Cardiac septum (tissue), 1 donor: ENCODE measurements around the gene USF2. TPM values are rescaled to one million over a fixed set of nuclear protein-coding genes. Genes with fewer than 3 reads are reported as not detected.

Source experiments
- DNase-seq: peaks from one replicate; pipeline ENCODE4 v3.0.0-alpha.2; 2020; ENCODE audit warnings: low spot score
- intact Hi-C: fragments of 100-400 bp; cut with DNase I; formaldehyde crosslinking; loops from one replicate; pipeline ENCODE4 v1.14.0; 2022
- total RNA-seq: library from RNA; stranded (reverse); fragmentation: NEBNext Ultra II Directional; extraction: Animal tissue kit (Norgen Biotek cat#: 25700); gene quantifications from one replicate; pipeline ENCODE4 v1.2.1, GENCODE V29; 2021
- donor health status: DM: no; HTN: no; CAD: no.

Gene USF2
- total RNA-seq, 1 donor from 2014 or later, result 174 TPM

DNA sequence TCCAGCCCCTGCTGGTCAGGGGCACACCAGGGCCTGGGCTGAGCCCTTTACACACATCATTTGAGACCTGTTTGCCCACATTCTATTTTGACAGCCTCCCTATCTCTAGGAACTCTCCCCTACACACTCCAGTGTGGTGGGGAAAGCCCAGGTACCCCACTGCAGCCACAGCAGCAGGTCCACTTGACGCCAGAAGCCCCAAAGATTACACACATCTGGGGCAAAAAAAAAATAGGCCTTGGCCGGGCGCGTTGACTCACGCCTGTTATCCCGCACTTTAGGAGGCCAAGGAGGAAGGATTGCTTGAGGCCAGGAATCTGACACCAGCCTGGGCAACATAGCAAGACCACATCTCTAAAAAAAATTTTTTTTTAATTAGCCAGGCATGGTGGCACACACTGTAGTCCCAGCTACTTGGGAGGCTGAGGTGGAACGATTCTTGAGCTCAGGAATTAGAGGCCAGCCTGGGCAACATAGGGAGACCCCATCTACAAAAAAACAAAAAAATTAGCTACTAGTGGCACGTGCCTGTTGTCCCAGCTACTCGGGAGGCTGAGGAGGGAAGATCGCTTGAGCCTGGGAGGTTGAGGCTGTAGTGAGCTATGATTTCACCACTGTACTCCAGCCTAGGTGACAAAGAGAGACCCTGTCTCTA lies 42.2 kb downstream of the USF2 start:
- no peak for DNase-seq
- intact Hi-C loops, result no loop called here

DNA sequence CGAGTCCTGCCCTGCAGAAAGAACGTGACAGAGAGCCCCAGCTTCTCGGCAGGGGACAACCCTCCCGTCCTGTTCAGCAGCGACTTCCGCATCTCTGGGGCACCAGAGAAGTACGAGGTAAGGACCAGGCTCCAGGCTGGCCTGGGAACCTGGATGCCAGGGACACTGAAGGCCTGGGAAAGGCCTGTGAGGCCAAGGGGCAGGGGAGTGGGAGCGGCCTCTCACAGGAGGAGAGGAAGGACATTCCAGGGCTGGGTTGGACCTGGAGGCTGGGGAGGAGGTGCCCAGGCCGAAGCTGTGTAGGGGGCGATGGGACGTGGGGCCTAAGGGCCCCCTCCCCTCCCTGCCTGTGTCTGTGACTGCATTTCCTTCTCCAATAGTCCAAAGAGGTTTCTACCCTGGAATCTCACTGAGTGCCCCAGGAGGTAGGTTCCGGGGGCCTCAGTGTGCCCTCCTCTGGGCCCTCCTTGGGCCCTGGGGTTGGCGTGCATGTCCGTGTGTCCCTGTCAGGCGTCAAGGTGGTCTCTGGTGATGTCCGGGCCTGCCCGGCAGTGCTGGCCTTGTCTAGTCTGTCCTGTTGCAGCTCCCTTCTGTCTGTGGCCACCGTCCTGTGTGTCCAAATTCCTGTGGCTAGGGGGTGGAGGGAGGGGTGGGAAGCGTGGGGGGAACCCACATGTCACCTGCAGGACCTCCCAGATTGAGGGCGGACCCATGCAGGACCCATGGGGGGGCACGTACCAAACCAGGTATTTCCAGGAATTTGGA lies 43.3 kb downstream of the USF2 start:
- DNase-seq, result no peak
- intact Hi-C loops, result no loop called here

DNA sequence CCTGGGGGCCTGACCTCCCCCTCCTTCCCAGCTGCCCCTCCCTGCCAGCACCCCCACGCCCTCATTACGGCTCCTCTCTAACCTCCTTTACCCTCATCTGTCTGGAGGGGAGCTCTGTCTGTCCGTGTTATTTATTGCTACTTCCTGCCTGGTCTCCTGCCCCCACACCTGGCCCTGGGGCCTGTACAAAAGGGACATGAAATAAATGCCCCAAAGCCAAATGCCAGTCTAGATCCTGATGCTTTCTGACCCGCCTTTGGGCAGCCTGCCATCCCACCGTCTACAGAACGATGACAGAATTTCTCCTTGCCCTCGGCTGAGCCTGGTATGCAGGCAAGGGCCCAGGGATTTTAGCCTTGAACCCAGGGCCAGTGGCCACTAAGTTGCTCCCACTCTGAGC lies 44.8 kb downstream of the USF2 start:
- DNase-seq, result no peak
- intact Hi-C loops, result no loop called here

DNA sequence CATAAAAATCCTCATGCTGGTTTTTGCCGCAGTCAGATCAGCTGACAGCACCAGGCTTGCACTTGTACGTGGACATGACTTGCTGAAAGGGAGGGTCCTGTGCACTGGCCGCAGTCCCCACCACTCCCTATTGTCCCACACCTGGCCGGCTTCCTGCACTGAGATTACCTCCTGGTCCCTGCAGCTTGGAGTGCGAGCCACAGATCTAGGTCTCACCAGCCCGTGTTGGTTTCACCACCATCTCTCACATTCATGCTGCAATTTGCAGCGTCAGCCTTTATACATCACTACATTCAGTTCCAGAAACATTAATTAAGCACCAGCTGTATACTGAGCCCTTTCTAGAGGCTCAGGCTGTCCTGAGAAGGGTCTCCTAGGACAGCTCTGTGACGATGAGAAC lies 45.3 kb downstream of the USF2 start:
- intact Hi-C loops, result no loop called here
- no peak for DNase-seq

DNA sequence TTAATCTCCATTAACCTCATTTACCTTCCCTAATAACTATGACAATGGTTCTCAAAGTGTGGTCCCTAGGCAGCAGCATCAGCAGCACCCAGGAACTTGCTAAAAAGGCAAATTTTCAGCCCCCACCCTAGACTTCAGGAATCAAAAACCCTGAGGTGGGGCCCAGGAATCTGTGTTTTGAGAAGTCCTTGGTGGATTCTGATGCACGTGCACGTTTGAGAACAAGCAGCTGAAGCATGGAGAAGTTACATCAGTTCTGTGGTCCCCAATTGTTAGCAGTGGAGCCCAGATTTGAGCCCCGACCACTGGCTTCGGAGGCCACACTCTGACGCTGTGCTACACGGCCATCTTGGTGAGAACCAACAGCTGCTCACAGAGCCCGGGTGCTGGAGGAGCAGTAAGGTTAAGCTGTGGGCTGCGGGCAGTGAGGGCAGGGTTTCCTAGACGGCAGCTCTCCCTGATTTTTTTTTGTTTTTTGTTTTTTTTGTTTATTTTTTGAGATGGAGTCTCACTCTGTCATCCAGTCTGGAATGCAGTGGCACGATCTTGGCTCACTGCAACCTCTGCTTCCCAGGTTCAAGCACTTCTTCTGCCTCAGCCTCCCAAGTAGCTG lies 46.2 kb downstream of the USF2 start:
- no peak for DNase-seq
- intact Hi-C loops, result no loop called here

DNA sequence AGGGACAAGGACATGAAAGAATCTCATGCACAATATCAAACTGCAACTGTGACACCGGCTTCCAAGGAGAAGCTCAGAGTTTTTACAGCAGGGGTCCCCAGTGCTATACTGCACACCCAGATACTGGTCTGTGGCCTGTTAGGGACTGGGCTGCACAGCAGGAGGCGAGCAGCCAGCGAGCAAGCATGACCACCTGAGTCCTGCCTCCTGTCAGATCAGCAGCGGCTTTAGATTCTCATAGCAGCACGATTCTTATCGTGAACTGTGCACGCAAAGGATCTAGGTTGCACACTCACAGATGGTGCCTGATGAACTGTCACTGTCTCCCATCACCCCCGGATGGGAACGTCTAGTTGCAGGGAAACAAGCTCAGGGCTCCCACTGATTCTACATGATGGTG lies 47.1 kb downstream of the USF2 start:
- no peak for DNase-seq
- intact Hi-C loops, result no loop called here

DNA sequence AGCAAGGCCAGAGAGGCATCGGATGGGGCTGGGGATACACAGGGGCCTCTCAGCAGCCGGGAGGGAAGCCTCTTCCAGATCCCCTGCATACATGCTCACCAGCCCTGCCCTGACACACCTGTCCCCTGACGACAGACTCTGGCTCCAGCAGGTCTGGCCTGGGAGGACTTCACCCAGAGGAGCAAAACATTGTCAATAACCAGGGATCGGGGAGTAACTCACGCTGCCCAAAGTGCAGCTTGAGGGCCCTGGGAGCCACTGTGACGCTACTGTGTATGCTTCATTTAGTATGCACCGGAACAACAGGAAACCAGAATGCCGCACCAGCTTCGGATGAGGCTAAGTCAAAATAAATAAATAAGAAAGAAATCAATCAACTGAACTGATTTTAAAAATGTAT lies 47.8 kb downstream of the USF2 start:
- intact Hi-C loops, result no loop called here
- no peak for DNase-seq

DNA sequence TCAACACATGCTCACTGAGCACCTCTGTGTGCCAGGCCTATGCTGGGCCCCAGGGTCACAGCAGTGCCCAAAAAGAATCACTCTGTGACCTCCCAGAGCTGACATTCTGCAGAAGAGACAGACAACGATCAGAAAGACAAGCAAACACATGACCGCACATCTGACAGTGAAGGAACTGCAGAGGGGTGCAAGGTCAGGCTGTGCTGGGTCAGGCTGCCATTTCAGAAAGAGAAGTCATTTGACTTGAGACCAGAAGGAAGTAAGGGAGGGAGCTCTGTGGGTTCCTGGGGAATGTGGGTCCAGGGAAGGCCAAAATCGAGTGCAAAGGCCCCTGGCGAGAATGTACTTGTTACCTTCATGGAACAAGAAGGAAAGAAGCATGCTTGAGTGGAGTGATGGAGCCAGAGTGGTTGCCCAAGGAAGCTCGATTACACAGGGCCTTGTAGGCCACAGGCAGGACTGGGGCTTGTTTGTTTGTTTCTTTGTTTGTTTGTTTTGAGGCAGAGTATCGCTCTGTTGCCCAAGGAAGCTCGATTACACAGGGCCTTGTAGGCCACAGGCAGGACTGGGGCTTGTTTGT lies 48.8 kb downstream of the USF2 start:
- DNase-seq, result no peak
- intact Hi-C loops, result no loop called here

DNA sequence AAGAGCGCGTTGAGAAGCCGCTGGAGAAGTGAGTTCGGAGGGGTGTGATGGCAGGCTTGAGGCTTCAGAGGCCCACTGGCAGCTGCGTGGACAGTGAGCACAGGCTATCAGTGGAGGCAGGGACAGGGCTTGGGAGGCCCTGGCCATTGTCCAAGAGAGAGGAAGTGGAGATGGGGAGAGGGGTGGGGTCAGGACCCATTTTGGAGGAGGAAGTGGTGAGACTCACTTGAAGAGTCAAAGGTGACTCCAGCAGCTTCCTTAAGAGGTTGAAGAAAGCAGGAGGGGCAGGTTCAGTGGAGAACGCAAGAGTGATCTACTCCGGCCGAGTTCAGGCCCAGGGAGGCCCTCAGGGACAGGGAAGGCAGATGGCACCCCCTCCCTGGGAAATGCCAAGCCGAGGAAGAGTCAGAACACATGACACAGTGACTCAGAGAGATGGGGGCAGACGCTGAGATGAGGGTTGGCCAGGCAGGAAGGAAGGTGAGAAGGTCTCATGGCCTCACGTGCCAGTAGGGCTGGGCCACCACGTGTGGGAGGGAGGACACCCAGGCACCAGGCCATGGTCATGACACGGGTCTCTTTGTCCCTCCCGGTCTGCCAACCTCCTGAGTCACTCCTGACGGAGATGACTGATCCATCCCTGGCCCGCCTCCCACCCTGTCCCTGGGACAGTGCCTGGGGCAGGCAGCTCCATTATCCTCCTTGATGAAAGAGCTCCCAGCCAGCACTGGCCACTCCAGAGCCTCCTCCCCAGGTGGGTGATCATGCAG lies 50.1 kb downstream of the USF2 start:
- intact Hi-C loops, result no loop called here

DNA sequence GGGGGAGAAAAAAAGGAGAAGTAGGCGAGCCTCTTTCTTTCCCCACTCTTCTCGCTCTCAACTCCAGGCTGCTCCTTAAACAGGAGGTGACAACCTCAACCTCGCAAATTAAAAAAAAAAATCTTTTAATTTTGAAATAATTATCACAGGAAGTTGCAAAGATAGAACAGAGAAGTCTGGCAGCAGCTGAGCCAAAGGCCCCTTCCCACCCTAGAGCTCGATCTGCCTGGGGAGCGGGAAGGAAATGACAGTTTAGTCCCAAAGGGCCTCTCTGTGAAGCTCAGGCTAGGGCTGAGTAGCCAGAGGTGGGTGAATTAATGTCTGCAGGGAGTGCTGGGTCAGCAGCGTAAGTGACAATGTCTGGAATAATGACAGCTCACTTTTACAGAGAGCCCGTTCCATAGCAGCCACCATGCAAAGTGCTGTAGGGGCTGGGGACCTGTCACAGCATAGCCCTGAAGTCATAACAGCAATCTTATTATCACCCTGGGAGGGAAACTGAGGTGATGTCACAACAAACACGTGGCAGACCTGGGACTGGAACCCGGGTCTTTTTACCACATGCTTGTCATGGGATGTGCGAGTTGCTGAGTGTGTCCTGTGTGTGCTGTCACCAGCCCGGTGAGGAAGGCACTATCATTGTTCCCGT lies 51.4 kb downstream of the USF2 start:
- no peak for DNase-seq

More for the DNA sequence above, 50.1 kb downstream of the USF2 start:
- no peak for DNase-seq

DNA sequence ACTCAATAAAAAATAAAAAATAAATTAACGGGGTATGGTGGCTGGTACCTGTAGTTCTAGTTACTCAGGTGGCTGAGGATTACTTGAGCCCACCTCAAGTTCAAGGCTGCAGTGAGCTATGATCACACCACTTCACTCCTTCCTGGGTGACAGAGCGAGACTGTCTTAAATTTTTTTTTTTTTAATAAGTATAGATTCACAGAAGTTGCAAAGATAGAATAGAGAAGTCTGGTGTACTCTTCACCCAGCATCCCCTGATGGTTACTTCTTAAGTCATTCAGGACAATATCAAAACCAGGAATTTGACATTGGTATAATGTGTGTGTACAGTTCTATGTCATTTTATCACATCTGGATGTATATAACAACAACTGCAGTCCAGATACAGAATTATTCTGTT lies 52.5 kb downstream of the USF2 start:
- no peak for DNase-seq
- intact Hi-C loops, result no loop called here

More for the DNA sequence above, 51.4 kb downstream of the USF2 start:
- intact Hi-C loops, result no loop called here

DNA sequence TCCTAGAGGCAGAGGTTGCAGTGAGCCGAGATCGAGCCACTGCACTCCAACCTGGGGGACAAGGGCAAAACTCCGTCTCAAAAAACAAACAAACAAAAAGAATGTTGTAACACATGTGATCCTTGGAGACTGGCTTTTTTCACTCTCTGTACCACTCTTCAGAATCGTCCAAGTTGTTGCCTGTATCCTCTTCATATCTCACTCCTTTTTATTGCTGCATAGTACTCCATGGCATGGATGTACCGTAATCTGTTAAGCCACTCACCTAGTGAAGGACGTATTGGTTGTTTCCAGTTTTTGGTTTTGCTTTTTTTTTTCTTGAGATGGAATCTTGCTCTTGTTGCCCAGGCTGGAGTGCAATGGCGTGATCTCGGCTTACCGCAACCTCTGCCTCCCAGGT lies 53.3 kb downstream of the USF2 start:
- intact Hi-C loops, result no loop called here

DNA sequence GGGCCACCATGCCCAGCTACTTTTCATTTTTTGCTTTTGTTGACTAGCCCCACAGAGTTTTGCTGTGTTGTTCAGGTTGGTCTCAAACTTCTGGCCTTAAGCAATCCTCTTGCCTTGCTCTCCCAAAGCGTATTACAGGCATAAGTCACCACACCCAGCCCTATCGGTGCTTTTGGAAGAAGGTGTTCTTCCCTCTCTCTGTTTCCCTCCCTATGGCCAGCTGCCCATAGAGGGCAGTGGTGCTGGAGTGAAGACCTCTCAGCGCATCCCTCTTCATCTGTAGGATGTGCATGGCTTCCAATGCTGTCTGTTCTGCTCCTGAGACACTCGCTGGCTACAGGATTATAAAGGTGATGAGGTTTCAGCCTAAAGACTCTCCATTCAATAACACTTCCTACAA lies 58.9 kb downstream of the USF2 start:
- DNase-seq, result no peak

More for the DNA sequence above, 53.3 kb downstream of the USF2 start:
- no peak for DNase-seq

DNA sequence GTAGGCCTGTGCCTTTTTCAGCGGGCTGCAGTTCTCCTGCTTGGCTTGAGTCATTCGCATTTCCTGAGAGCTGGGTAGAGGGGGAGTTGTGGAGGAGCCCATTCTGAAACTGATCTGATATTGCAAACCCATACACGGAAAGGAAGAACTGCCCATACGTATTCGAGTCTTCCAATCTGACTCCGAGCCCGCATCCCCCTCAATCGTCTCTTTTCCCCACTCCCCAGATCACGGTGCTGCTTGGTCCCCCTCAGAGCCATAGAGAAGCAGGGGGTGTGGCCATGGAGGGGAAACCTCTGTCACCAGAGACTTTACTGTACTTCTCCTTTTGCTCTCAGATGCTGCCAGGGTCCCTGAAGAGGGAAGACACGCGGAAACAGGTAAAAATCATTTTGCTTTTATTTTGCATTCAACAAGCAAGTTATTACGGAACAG lies 60.1 kb downstream of the USF2 start, which contains the start of gene CD22:
Gene CD22 (plus strand): TSS at position 337 of the 435 bp plus-strand sequence. CDS start 2,854 bp downstream, outside the sequence.
- no peak for DNase-seq
- intact Hi-C loops, result no loop called here

More for the DNA sequence above, 58.9 kb downstream of the USF2 start:
- intact Hi-C loops, result no loop called here

DNA sequence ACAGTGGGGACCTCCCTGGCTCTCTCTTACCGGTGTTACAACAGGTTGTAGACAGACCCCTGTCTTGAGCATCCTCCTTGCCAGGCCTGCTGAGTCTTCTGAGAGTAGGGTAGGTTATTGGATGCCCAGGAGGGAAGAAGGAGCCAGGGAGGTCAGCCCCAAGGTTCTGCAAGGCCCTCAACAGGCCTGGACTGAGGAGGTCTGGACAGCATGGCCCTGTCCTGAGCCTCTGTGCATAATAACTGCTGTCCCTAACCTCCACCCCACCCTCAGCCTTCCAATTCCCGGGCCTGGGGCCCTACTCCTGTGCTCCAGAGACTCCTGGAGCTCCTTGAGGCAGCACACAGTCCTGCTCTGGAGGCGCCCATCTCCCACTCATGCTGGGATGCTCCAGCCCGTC lies 60.6 kb downstream of the USF2 start:
- intact Hi-C loops, result no loop called here
- DNase-seq, result no peak
